RWPE2 (cell line): ENCODE results near the gene CNTN6.

Experiments
- ATAC-seq: fragments of 200-7000 bp; cut with Tn5 transposase; 3 replicates; pipeline ENCODE4 v1.9.1; 2021; ENCODE audit warnings: low read depth
- DNase-seq: peaks from one replicate; pipeline ENCODE4 v3.0.0-alpha.2; 2020; ENCODE audit warnings: low spot score
- H3K27ac ChIP-seq: fragments of 450-650 bp; 2 replicates; pipeline ENCODE4 v1.5.1; 2017; ENCODE audit warnings: mild to moderate bottlenecking; ENCODE audit not compliant: poor library complexity, severe bottlenecking
- H3K27me3 ChIP-seq: fragments of 250-450 bp; sonication (Bioruptor Pico); 2 replicates; pipeline ENCODE4 v1.5.1; 2021; ENCODE audit warnings: mild to moderate bottlenecking, moderate library complexity; ENCODE audit not compliant: insufficient read depth, poor library complexity, severe bottlenecking
- H3K36me3 ChIP-seq: fragments of 250-450 bp; sonication (Bioruptor Pico); 2 replicates; pipeline ENCODE4 v1.5.1; 2020; ENCODE audit warnings: low read depth, mild to moderate bottlenecking, moderate library complexity
- H3K4me1 ChIP-seq: fragments of 250-450 bp; sonication (Bioruptor Pico); 2 replicates; pipeline ENCODE4 v1.5.1; 2021; ENCODE audit warnings: mild to moderate bottlenecking, moderate library complexity; ENCODE audit not compliant: insufficient read depth, poor library complexity, severe bottlenecking
- H3K4me3 ChIP-seq: fragments of 250-450 bp; sonication (Bioruptor Pico); 2 replicates; pipeline ENCODE4 v1.5.1; 2021; ENCODE audit warnings: mild to moderate bottlenecking, moderate library complexity; ENCODE audit not compliant: severe bottlenecking
- H3K9me3 ChIP-seq: fragments of 250-450 bp; sonication (Bioruptor Pico); 2 replicates; pipeline ENCODE4 v1.5.1; 2021; ENCODE audit warnings: mild to moderate bottlenecking, moderate library complexity; ENCODE audit not compliant: severe bottlenecking
- TF ChIP-seq, protein P1 (sequence below): fragments of 450-650 bp; IDR thresholded peaks from one replicate; pipeline ENCODE4 v1.5.1; 2017; ENCODE audit warnings: mild to moderate bottlenecking, moderate library complexity; ENCODE audit not compliant: poor library complexity, severe bottlenecking

The CNTN6 gene

DNA sequence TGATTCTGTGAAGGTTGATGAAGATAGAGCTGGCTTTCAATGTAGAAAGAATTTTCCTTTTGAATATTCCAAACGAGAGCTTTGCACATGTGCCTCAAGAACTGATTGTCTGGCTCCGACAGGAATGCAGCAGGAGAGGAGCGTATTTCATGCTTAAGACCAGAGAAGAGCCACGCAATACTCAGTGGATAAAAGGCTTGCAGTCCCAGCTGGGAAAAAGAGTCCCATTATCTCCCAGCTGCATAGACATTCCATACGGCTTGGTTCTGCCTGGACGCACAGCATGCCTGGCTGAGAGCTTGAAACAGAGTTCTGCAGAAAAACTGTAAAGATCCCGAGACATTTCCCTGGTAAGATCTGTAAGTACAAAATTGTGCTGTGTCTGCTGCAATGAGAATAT is at the start of gene CNTN6:
Gene CNTN6, plus strand, starts transcription at position 254 of the 400 bp plus-strand sequence. CDS start 54,985 bp downstream, outside the sequence.
- TF ChIP-seq, protein P1, sequence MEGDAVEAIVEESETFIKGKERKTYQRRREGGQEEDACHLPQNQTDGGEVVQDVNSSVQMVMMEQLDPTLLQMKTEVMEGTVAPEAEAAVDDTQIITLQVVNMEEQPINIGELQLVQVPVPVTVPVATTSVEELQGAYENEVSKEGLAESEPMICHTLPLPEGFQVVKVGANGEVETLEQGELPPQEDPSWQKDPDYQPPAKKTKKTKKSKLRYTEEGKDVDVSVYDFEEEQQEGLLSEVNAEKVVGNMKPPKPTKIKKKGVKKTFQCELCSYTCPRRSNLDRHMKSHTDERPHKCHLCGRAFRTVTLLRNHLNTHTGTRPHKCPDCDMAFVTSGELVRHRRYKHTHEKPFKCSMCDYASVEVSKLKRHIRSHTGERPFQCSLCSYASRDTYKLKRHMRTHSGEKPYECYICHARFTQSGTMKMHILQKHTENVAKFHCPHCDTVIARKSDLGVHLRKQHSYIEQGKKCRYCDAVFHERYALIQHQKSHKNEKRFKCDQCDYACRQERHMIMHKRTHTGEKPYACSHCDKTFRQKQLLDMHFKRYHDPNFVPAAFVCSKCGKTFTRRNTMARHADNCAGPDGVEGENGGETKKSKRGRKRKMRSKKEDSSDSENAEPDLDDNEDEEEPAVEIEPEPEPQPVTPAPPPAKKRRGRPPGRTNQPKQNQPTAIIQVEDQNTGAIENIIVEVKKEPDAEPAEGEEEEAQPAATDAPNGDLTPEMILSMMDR: no peak
- Histone ChIP-seq H3K9me3 (peaks cover 5% of the 10 kb centered on the region), H3K36me3 (no peaks in the 10 kb centered on the region), H3K4me1 (peaks cover 1% of the 10 kb centered on the region), H3K4me3 (no peak within 1 kb of the TSS), H3K27ac (no peak within 1 kb of the TSS), H3K27me3 (no peaks in the 10 kb centered on the region)
- DNase-seq (no peak), ATAC-seq (no peak)

DNA sequence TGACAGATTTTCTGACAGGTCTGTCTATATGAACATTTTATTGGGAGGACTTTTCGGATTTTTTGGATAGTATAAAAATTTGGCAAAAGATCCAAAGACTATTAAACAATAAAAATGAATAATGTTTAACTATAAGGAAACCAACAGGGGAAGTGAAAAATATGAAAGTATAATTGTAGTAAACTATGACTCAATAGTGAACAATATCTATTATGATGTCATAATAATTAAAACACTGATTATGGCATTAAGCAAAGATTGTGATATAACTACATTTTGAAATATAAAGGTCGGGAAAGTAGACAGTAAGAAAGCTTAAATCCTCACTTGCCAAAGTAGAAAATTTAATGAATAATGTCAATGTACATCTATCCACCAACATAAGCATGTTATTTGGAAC is 44.3 kb upstream of the CNTN6 start:
- Histone ChIP-seq H3K27ac (no peak overlapping the region), H3K4me3 (no peak overlapping the region), H3K9me3 (no peaks in the 10 kb centered on the region), H3K4me1 (no peaks in the 10 kb centered on the region), H3K27me3 (no peaks in the 10 kb centered on the region), H3K36me3 (no peaks in the 10 kb centered on the region)
- ATAC-seq: no peak
- TF ChIP-seq, protein P1: no peak
- no peak for DNase-seq

DNA sequence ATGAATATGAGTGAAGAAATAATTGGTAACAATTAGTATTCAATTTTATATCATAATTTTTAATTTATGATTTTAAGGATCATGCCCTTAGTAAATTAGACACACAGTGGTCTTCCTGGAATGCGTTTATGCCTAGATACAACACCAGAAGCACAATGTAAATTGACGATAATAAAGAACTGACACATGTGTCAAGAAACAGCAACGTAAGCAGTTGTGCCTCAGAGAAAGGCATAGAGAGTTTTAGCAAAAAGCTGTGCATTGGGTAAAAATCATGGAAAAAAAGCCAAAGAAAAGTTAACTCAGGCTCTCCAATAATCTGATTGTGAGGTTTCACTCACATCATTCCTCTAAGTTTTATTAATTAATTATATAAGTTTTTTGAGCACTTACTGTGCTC is 37.0 kb upstream of the CNTN6 start:
- no peaks in the 10 kb centered on the region for H3K36me3 ChIP-seq
- DNase-seq: no peak
- H3K4me1 ChIP-seq: no peaks in the 10 kb centered on the region
- ATAC-seq: no peak
- TF ChIP-seq, protein P1: no peak
- no peak overlapping the region for H3K4me3 ChIP-seq
- no peaks in the 10 kb centered on the region for H3K9me3 ChIP-seq
- H3K27ac ChIP-seq: no peak overlapping the region
- H3K27me3 ChIP-seq: no peaks in the 10 kb centered on the region

DNA sequence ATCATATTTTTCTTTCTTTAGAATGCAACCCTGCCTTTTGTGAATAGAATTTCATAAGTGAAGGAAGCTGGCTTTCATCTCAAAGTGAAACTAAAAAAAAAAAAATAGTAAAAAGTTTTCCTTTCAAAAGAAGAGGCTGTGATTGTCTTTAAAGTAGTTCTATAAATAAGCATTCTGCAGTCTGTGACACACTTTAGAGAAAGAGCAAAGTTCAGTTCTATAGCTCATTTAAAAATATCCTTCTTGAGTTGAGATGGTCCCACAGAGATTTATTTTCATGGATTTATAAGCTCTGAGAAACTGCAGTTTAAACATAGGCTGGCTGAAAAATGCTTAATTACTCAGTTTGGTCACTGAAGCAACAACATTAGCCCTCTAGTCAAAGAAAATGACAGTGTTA is 36.1 kb upstream of the CNTN6 start:
- Histone ChIP-seq H3K27me3 (no peaks in the 10 kb centered on the region), H3K9me3 (no peaks in the 10 kb centered on the region), H3K36me3 (no peaks in the 10 kb centered on the region), H3K4me3 (no peak overlapping the region), H3K4me1 (no peaks in the 10 kb centered on the region), H3K27ac (no peak overlapping the region)
- TF ChIP-seq, protein P1: no peak
- no peak for DNase-seq
- ATAC-seq: no peak

- TF ChIP-seq, protein P1: no peak
- ATAC-seq (no peak), DNase-seq (no peak)
- Histone ChIP-seq H3K27ac (no peak overlapping the region), H3K9me3 (no peaks in the 10 kb centered on the region), H3K4me3 (no peak overlapping the region), H3K36me3 (no peaks in the 10 kb centered on the region), H3K27me3 (no peaks in the 10 kb centered on the region), H3K4me1 (no peaks in the 10 kb centered on the region)
Observed at GRCh38 chr3:1057436-1057835, 35.4 kb upstream of the CNTN6 start.
